ENCODE measurements around the gene STARD3.
"Not testable (repeated sequence)": the region's sequence is repeated elsewhere in the genome, so short reads cannot be mapped to it uniquely, and the experiment has no call there.

The STARD3 gene

DNA sequence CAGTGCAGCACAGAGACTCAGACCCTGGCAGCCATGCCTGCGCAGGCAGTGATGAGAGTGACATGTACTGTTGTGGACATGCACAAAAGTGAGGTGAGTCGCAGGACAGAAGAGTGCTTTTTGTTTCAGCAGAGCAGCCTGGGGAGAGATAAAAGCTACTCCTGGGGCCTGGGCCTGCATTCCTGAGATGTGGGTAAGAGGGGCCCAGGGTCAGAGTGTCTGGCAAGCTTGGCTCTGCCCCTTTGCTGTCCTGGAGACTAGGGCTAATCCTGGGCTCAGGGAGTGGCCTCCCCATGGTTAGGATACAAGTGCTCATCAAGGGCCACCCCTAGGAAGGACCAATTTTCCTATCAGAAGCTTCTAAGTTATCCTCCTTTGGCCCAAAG is 58.1 kb downstream of the STARD3 start:
- no peak for DNase-seq (ENCODE audit: low spot score)

DNA sequence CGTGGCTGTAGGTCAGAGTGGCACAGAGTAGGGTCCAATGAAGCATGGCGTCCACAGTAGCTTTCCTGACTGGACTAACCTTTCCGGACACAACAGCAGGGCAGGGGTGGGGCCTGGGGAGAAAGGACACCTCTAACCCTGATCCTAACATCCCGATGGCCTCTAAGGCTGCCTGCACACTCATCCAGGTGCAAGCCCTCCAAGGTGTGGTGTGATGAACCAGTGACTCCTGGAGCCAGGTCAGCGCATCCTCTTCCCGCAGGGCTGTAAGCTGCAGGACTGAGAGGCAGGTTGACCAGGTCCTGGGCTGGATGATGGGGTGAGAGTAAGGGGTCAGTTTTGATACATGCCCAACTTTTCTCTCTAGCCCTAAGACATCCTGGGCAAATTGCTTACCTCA is 59.8 kb downstream of the STARD3 start:
- DNase-seq (ENCODE audit: low spot score): no peak

DNA sequence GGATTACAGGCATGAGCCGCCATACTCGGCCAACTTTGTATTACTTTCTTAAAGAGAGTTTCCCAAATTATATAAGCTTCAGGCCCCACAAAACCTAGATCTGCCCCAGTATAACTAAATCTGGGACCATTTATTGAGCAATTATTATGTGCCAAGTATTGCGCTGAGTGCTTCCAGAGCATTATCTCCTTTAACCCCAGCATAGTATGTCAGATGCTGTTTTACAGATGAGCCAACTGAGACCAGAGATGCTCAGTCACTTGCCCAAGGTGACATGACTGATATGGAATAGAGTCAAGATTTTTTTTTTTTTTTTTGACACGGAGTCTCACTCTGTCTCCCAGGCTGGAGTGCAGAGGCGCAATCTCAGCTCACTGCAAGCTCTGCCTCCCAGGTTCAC is 61.0 kb downstream of the STARD3 start:
- no peak for DNase-seq (ENCODE audit: low spot score)

DNA sequence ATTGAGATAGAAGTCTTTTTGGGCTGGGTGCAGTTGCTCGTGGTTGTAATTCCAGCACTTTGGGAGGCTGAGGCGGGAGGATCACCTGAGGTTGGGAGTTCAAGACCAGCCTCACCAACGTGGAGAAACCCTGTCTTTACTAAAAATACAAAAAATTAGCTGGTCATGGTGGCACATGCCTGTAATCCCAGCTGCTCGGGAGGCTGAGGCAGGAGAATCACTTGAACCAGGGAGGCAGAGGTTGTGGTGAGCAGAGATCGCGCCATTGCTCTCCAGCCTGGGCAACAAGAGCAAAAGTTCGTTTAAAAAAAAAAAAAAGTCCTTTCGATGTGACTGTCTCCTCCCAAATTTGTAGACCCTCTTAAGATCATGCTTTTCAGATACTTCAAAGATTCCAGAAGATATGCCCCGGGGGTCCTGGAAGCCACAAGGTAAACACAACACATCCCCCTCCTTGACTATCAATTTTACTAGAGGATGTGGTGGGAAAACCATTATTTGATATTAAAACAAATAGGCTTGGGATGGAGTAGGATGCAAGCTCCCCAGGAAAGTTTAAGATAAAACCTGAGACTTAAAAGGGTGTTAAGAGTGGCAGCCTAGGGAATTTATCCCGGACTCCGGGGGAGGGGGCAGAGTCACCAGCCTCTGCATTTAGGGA is 62.3 kb downstream of the STARD3 start:
- not testable (repeated sequence) for DNase-seq (ENCODE audit: low spot score)

DNA sequence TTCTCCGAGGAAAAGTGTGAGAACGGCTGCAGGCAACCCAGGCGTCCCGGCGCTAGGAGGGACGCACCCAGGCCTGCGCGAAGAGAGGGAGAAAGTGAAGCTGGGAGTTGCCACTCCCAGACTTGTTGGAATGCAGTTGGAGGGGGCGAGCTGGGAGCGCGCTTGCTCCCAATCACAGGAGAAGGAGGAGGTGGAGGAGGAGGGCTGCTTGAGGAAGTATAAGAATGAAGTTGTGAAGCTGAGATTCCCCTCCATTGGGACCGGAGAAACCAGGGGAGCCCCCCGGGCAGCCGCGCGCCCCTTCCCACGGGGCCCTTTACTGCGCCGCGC is 62.8 kb downstream of the STARD3 start, which contains the start of gene ERBB2:
ERBB2 (plus strand) TSS at position 247 of the 330 bp plus-strand sequence. CDS start 175 bp downstream, outside the sequence.
- no peak for DNase-seq (ENCODE audit: low spot score)

DNA sequence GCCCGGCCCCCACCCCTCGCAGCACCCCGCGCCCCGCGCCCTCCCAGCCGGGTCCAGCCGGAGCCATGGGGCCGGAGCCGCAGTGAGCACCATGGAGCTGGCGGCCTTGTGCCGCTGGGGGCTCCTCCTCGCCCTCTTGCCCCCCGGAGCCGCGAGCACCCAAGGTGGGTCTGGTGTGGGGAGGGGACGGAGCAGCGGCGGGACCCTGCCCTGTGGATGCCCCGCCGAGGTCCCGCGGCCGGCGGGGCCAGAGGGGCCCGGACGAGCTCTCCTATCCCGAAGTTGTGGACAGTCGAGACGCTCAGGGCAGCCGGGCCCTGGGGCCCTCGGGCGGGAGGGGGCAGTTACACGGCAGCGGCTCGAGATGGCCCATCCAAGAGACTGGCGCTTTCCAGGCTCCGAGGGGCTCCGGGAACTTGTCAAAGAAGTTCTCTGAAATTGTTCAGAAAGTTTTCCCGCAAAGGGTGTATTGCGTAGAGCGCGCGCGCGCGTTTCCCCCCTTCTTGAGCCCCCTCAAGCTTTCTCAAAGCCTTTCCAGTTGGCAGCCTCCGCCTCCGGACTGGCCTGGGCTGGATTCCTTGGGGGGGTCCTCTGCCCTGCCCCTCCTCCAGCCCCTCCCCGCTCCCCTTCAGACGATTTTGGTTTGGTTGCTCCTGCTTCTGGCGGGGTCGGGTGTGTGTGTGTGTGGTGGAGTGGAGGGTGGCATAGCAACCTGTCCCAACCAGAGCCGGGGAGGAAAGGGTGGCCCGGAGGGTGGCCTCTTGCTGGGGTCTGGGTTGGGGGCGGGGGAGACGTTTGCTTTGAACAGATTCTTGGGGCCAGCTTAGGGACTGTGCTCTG is 63.4 kb downstream of the STARD3 start:
- DNase-seq (ENCODE audit: low spot score): no peak

DNA sequence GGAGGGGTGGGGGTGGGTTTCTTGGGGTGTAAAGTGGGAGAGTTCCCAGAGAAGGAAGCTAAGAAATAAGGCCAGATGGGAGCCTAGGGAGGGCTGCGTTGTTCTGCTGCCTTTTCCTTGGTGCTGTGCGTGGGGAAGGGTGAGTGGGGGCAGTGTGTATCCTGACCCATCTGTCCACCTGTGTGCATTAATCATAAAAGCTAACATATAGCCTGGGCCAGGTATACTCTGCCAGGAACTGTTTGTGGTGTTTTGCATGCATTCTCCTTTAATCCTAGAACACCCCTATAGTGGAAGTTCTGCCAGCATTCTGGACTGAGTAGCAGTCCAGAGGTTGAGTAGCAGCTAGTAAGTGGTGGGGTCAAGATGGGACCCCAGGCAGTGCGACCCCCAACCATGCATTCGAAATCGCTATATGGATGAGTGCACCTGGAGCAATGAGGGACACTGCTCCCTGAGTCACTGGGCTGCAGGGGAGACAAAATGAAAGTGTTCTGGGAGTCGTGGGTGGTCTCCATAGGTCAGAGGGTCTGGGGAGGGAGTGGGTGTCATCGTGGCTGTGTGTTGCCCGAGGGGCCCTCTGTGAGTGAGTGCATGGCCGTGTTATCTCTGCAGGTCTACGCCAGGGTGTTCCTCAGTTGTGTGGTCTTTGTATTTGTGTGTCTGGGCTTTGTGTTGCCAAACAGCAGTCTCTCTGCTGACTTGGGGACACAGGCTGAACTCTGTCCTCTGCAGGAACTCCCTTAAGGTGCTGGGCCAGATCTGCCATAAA is 64.3 kb downstream of the STARD3 start:
- no peak for DNase-seq (ENCODE audit: low spot score)

DNA sequence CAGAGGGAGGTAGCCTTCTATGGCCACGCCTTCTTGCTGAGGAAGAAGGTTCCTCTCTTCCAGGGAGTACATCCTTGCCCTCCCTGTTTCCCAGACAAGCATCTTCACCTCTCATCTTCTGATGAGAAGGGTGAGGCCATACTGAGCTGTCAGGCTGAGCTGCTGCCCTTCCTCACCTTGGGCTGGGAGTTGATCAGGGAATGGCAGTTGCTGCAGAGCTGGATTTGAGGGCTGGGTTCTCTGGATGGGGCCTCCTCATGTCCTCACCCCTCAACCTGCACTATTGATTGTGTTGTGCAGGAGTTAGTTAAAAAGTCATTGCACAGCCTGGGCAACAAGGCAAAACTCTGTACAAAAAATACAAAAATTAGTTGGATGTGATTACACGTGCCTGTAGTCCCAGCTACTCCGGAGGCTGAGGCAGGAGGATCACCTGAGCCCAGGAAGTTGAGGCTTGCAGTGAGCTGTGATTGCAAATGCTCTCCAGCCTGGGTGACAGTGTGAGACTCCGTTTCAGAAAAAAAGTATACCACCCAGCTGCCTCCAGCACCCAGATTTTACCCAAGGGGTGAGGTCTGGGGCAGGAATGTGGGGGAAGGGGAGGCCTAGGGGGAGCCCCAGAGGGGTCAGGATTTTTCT is 65.0 kb downstream of the STARD3 start:
- DNase-seq (ENCODE audit: low spot score): no peak

DNA sequence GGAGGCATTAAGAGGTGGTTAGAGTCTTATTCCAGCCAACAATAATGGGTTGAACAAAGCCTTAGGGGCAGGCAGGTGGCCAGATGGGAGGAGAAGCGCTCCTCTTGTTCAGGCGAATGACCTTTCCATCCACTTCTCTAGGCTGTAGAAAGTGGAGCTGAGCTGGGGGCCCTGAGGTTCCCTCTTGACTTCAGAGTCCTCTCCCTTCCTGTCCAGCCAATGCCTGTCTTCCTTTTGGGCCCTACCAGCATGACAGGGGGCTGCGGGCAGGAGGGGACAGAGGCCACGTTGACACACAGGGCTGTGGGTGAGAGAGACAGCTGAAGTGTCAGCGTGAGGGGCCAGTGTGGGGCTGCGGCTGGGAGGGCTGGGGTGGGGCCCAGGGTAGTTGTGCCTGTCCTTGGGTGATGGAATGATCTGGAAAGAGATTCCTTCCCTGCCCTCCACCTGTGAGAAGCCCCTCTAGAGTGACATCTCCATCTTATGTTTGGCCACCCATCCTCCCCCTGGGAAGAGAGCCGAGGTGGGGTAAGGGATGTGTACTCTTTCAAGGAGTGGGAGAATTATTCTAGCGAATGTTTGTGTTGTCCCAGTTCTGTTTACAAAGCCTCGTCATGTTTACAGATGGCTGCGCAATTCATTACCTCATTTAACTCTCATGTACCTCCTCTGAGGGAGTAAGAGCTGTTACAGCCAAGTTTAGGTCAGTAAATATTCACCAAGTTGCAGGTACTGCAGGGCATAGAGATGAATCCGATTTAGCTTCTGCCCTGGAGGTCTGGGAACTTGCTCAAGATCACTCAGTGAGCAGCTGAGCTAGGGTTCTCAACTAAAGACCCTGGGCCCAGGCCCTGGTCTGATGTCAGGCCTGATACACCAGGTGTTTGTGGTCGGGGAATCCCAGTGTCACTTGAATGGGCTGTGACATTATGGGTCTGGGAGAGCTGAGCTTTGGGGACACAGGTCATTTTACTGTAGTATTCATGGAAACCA is 66.3 kb downstream of the STARD3 start:
- DNase-seq (ENCODE audit: low spot score): no peak

DNA sequence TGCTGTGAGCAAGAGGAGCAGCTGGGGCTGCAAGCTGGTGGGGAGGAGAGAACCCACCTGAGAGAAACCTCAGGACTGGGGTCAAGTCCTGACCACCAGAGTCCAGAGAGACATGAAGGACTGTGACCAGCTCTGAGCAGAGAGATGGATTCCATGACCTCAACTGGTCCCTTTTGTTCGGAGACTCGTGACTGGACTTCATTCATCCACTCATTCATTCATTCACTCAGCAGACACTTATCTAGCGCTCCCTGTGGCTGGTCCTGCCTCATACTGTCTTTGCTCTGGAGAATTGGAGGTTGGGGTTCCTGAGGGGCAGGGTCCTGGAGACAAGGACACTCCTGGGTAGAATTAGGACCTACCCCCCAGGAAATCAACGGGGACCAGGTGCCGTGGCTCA is 67.0 kb downstream of the STARD3 start:
- DNase-seq (ENCODE audit: low spot score): no peak

DNA sequence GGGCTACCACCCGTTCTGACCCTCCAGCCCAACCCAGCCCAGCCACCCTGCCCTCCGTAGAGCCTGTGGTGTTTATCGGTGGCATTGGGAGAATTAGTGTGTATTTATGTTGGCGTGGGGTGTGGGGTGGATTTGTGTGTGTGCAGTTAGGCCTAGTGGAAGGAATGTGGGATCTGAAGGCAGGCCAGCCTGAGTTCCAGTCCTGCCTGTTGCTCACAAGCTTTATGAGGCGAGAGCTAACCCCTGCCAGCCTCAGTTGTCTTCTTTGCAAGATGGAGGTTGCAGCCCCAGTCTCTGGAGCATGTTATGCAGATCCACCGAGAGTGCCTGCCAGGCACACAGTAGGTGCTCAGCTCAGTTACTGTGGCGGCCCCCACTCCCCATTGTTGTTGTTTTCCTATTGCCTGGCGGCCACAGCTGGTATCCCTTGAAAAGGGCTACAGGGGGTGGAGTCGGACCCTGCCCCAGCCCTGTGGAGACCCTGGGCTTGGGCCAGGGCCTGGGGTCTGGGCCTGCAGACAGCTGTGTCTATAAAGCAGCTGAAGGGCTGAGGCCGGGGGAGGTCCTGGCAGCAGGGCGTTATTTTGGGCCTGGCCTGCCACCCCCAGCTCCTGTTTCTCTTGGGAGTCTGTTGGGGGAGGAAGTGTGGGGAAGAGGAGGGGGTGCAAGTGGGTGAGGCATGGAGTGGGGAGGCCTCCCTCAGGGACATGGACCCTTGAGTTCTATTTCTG is 68.0 kb downstream of the STARD3 start:
- DNase-seq (ENCODE audit: low spot score): no peak

DNA sequence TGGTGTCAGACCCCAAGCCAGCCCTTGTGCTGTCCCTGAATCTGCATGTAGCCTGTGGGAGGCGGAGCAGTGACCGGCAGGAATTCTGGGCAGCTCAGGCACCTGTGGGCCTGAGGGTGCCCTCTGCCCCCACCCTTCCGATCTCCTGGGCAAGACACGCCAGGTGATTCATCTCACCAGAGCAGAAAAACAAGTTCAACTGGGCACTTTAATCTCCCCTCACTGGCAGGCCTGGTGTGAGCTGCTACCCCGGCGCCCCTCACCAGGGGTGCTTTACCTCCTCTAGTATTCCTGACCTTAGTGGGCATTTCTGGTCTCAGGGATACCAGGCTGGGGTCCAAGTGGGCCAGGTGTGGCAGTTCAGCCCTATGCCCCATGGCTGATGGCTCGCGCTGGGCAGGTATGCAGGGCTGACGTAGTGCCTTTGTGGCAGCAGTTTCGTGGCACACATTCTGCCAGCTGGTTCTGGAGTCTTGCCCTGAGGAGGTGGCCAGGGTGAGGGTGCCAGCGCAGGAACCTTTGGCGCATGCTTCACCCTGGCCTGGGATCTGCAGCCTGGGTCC is 68.9 kb downstream of the STARD3 start:
- no peak for DNase-seq (ENCODE audit: low spot score)

DNA sequence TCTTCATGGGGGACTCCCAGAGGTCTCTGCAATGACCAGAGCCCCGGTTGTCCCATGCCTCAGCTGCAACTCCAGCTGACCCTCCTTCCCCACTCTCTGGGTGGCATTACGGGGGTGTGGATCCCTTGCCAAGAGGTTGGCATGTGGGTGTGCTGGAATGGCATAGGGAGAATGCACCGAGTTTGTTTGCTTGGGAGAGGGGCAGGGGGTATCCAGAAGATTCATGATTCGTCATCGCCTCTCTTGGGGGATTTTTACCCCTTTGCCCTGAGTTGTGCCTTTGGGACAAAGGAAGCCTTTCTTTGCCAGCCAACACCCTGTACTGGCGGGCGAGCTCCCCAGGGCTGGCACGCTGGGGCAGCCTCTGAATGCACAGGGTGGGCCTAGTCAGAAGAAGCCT is 69.4 kb downstream of the STARD3 start:
- no peak for DNase-seq (ENCODE audit: low spot score)

DNA sequence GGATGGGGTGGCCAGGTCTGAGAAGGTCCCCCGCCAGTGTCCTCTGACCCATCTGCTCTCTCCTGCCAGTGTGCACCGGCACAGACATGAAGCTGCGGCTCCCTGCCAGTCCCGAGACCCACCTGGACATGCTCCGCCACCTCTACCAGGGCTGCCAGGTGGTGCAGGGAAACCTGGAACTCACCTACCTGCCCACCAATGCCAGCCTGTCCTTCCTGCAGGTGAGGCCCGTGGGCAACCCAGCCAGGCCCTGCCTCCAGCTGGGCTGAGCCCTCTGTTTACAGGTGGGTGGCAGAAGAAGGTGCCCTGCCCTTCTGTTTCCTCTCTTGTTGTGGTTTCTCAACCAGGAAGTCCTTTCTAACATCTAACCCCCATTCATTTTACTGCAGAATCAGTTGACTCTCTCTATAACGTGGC is 70.0 kb downstream of the STARD3 start:
- DNase-seq (ENCODE audit: low spot score): no peak

DNA sequence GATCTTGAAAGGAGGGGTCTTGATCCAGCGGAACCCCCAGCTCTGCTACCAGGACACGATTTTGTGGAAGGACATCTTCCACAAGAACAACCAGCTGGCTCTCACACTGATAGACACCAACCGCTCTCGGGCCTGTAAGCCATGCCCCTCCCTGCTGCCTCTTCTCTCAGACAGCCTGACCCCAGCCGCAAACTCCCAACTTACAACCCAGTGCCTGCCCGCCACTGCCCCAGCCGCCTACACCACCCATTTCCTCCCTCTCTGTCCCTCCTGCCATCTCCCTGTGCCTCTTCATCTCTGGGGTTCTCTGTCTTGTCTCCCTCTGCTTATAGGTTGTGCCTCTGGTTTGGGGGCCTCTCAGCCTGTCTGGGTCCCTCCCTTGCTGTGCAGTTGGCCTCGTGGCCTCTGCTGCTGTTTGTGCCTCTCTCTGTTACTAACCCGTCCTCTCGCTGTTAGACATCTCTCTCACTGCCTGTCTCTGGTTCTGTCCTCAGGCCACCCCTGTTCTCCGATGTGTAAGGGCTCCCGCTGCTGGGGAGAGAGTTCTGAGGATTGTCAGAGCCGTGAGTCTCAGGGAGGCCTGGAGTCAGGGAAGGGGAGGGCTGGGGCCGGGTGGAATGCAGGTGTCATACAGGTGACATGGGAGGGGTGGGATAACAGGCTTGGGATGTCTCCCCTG is 72.5 kb downstream of the STARD3 start:
- DNase-seq (ENCODE audit: low spot score): no peak

DNA sequence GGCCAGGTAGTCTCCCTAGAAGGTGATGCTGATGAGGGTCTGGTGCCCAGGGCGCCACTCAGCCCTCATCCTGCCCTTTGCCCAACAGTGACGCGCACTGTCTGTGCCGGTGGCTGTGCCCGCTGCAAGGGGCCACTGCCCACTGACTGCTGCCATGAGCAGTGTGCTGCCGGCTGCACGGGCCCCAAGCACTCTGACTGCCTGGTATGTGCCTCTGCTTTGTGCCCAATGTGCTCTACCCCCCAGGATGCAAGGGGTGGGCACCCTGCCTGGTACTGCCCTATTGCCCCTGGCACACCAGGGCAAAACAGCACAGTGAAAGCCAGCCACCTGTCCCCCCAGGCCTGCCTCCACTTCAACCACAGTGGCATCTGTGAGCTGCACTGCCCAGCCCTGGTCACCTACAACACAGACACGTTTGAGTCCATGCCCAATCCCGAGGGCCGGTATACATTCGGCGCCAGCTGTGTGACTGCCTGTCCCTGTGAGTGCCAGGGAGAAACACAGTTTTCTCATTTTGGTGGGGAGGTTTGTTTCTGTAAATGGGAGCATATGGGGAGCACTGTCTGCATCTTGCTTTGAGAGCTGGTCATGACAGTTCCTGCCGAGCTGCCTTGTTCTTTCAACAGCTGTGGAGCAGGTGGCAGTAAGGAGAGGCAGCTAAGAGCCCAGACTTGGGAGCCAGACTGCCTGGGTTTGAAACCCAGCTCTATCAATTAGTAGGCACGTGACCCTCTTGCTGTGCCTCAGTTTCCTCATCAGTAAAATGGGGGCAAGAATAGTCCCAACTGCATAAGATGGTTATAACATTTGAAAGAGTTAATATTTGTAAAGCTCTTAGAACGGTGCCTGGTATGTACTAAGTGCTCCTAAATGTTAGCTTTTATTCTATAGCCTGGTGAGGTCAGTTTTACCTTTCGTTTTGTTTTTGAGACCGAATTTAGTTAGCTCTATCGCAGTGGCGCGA is 73.3 kb downstream of the STARD3 start:
- no peak for DNase-seq (ENCODE audit: low spot score)

DNA sequence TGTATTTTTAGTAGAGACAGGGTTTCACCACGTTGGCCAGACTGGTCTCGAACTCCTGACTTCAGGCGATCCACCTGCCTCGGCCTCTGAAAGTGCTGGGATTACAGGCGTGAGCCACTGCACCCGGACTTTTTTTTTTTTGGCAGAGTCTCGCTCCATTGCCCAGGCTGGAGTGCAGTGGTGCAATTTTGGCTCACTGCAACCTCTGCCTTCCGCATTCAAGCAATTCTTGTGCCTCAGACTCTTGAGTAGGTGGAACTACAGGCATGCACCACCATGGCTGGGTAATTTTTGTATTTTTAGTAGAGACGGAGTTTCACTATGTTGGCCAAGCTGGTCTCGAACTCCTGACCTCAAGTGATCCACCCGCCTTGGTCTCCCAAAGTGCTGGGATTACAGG is 74.1 kb downstream of the STARD3 start:
- not testable (repeated sequence) for DNase-seq (ENCODE audit: low spot score)

DNA sequence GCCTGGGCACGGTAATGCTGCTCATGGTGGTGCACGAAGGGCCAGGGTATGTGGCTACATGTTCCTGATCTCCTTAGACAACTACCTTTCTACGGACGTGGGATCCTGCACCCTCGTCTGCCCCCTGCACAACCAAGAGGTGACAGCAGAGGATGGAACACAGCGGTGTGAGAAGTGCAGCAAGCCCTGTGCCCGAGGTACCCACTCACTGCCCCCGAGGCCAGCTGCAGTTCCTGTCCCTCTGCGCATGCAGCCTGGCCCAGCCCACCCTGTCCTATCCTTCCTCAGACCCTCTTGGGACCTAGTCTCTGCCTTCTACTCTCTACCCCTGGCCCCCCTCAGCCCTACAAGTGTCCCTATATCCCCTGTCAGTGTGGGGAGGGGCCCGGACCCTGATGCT is 74.9 kb downstream of the STARD3 start:
- no peak for DNase-seq (ENCODE audit: low spot score)
